ENCODE measurements around the gene IARS2. TPM values are rescaled to one million over a fixed set of nuclear protein-coding genes. Genes with fewer than 3 reads are reported as not detected.

IARS2 gene
- total RNA-seq (50.2 TPM), polyA plus RNA-seq (30.3 TPM)
- long read RNA-seq, donor 1, partial matches to known transcripts, result 0 of 1 reads
- long read RNA-seq, donor 1, other reads (novel, unspliced or antisense), result 0 of 1 reads
- long read RNA-seq, donor 2, transcript IARS2-201 (23 exons, 3,560 nt), result major isoform, 18 of 34 reads
- long read RNA-seq, donor 2, partial matches to known transcripts, result 16 of 34 reads
- long read RNA-seq, donor 2, other reads (novel, unspliced or antisense), result 0 of 34 reads
- long read RNA-seq, donor 3, transcript IARS2-201 (23 exons, 3,560 nt), result major isoform, 7 of 29 reads
- long read RNA-seq, donor 3, partial matches to known transcripts, result 22 of 29 reads
- long read RNA-seq, donor 3, other reads (novel, unspliced or antisense), result 0 of 29 reads
- long read RNA-seq, donor 4, partial matches to known transcripts, result 0 of 3 reads
- long read RNA-seq, donor 4, other reads (novel, unspliced or antisense), result 0 of 3 reads
- long read RNA-seq, donor 5, transcript IARS2-201 (23 exons, 3,560 nt), result major isoform, 12 of 28 reads
- long read RNA-seq, donor 5, partial matches to known transcripts, result 16 of 28 reads
- long read RNA-seq, donor 5, other reads (novel, unspliced or antisense), result 0 of 28 reads
- long read RNA-seq, donor 6, transcript IARS2-201 (23 exons, 3,560 nt), result major isoform, 5 of 20 reads
- long read RNA-seq, donor 6, partial matches to known transcripts, result 14 of 20 reads
- long read RNA-seq, donor 6, other reads (novel, unspliced or antisense), result 0 of 20 reads
- long read RNA-seq, donor 7, transcript IARS2-201 (23 exons, 3,560 nt), result major isoform, 7 of 23 reads
- long read RNA-seq, donor 7, partial matches to known transcripts, result 16 of 23 reads
- long read RNA-seq, donor 7, other reads (novel, unspliced or antisense), result 0 of 23 reads
- long read RNA-seq, donor 8, transcript IARS2-201 (23 exons, 3,560 nt), result major isoform, 8 of 10 reads
- long read RNA-seq, donor 8, partial matches to known transcripts, result 0 of 10 reads
- long read RNA-seq, donor 8, other reads (novel, unspliced or antisense), result 0 of 10 reads
- long read RNA-seq, donor 9, transcript IARS2-201 (23 exons, 3,560 nt), result major isoform, 8 of 15 reads
- long read RNA-seq, donor 9, partial matches to known transcripts, result 7 of 15 reads
- long read RNA-seq, donor 9, other reads (novel, unspliced or antisense), result 0 of 15 reads
- long read RNA-seq, donor 10, partial matches to known transcripts, result 0 of 5 reads
- long read RNA-seq, donor 10, other reads (novel, unspliced or antisense), result 0 of 5 reads

DNA sequence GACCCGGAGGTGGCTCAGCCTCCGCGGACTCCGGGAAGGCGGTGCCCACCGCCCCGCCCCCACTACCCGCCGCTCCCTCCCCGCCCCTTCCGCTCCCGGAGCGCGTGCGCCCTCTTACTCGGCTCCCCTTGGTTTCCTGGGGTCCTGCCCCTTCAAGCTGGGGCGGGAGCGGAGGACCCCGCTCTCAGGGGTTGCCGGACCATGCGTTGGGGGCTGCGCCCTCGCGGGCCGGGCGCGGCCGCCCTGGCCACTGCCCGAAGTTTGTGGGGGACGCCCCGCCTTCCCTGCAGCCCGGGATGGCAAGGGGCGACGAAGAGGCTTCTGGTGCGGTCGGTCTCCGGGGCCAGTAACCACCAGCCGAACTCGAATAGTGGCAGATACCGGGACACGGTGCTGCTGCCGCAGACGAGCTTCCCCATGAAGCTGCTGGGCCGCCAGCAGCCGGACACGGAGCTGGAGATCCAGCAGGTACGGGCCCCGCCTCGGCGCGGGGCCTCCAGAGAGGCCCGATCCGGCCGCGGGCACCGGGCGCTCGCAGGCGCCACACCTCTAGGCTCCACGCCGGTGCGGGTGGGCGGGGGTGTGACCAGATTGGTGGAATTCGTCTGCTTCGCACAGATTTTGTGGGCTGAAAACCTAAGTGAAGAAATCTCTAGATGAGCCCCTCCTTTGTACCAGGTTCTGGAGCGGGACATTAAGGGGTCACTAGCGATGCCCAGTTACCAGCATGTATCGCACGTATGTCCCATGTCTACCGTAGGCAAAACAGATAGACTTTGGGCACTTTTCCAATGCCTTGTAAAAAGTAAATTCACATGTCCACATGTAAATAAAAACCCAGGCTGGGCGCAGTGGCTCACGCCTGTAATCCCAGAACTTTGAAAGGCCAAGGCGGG lies at the start of gene IARS2:
Gene IARS2 (plus strand): TSS at position 117 of the 896 bp plus-strand sequence. CDS start 85 bp downstream, at position 202.
- H3K27me3 ChIP-seq (ENCODE audit: control insufficient read depth in 2 of 2, insufficient read depth in 1 of 2, low read length in 1 of 2), result no peaks in the 10 kb centered on the region
- 3% methylated on average over 73 of the region's 73 CpGs for WGBS
- H3K4me1 ChIP-seq (ENCODE audit: control insufficient read depth in 2 of 2, insufficient read depth in 2 of 2, low read length in 2 of 2), result peaks cover 9 to 15% of the 10 kb centered on the region in 2 donors
- peaks cover 0 to 7% of the 10 kb centered on the region in 2 donors for H3K36me3 ChIP-seq (ENCODE audit: control insufficient read depth in 2 of 2, insufficient read depth in 2 of 2, low read length in 1 of 2)
- peak within 1 kb of the TSS; percentile 66 to 87 for H3K4me3 ChIP-seq (ENCODE audit: low read length in 2 of 2)
- peak; percentile 46 to 91 (median 76) for DNase-seq (ENCODE audit: low read depth in 6 of 9, low spot score in 9 of 9)
- H3K9me3 ChIP-seq (ENCODE audit: control insufficient read depth in 2 of 2, insufficient read depth in 1 of 2, low read length in 1 of 2), result no peaks in the 10 kb centered on the region
- H3K27ac ChIP-seq (ENCODE audit: low read depth in 1 of 2, low read length in 1 of 2), result peak within 1 kb of the TSS; percentile 25 to 51

DNA sequence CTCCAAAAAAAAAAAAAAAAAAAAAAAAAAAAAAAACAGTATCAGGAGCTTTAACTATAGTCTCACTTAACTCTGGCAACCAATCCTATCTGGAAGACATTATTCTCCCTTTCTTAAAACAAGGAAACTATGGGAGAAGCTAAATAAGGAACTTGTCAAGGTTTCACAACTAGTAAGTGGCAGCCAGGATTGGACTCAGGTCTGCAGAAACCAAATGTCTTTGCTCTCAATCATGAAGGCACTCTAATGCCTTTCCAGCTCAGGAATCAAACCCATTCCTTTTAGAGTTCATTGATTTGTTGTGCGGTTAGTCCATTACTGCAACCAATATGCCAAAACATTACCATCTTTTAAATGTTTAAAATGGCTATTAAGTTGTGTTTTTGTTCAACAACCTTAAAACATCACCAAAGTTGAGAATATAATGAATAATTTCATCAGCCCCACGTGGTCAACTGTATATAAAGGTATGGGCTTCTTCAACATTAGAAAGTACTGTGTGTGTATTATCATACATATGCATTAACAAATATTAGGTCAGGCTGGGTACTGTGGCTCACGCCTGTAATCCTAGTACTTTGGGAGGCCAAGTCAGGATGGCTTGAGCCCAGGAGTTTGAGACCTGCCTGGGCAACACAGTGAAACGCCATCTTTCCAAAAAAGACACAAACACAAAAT lies 49.1 kb upstream of the IARS2 start:
- Histone ChIP-seq H3K27me3 (ENCODE audit: control insufficient read depth in 2 of 2, insufficient read depth in 1 of 2, low read length in 1 of 2) (no peaks in the 10 kb centered on the region), H3K4me3 (ENCODE audit: low read length in 2 of 2) (no peak overlapping the region), H3K9me3 (ENCODE audit: control insufficient read depth in 2 of 2, insufficient read depth in 1 of 2, low read length in 1 of 2) (no peaks in the 10 kb centered on the region), H3K27ac (ENCODE audit: low read depth in 1 of 2, low read length in 1 of 2) (no peak overlapping the region), H3K36me3 (ENCODE audit: control insufficient read depth in 2 of 2, insufficient read depth in 2 of 2, low read length in 1 of 2) (peaks cover 1 to 5% of the 10 kb centered on the region in 2 donors), H3K4me1 (ENCODE audit: control insufficient read depth in 2 of 2, insufficient read depth in 2 of 2, low read length in 2 of 2) (peaks cover 0 to 8% of the 10 kb centered on the region in 2 donors)
- DNase-seq (ENCODE audit: low read depth in 6 of 9, low spot score in 9 of 9), result peak in 1 of 9 donors; percentile 4
- 87% methylated on average over 4 of the region's 4 CpGs for WGBS

DNA sequence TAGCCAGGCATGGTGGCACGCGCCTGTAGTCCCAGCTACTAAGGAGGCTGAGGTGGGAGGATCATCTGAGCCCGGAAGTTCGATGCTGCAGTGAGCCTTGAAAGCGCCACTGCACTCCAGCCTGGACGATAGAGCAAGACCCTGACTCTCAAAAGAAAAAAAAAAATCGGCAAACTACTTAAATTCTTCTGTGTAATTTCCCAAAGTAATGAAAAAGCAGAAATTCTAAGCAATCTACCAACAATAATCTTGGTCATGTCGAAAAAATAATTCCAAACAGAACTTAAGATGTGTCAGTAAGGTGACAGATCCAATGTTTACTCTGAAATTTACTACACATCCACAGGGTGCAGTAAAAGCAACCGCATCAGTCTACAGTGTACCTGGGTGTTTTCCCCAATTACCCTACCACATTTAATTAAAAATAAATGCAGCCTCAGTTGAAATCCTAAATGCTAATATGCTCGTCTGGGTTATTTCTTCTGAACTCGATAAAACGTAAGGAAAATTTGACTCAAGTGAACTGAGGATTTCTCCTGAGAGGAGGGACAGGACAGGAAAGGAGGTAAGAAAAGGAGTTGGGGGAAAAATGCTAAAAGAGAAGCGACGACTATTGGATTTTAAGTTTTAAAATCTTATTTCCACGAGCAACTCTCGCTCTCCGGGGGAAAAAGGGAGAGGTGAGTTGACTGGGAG lies 48.4 kb upstream of the IARS2 start:
- H3K27ac ChIP-seq (ENCODE audit: low read depth in 1 of 2, low read length in 1 of 2), result peak overlapping the region; percentile 75 to 79
- no peaks in the 10 kb centered on the region for H3K27me3 ChIP-seq (ENCODE audit: control insufficient read depth in 2 of 2, insufficient read depth in 1 of 2, low read length in 1 of 2)
- H3K4me3 ChIP-seq (ENCODE audit: low read length in 2 of 2), result peak overlapping the region; percentile 66 to 74
- H3K36me3 ChIP-seq (ENCODE audit: control insufficient read depth in 2 of 2, insufficient read depth in 2 of 2, low read length in 1 of 2), result no peaks in the 10 kb centered on the region
- WGBS, result 37% methylated on average over 17 of the region's 17 CpGs
- H3K9me3 ChIP-seq (ENCODE audit: control insufficient read depth in 2 of 2, insufficient read depth in 1 of 2, low read length in 1 of 2), result no peaks in the 10 kb centered on the region
- peak in 5 of 9 donors; percentile 2 to 40 (median 6) for DNase-seq (ENCODE audit: low read depth in 6 of 9, low spot score in 9 of 9)
- peaks cover 0 to 8% of the 10 kb centered on the region in 2 donors for H3K4me1 ChIP-seq (ENCODE audit: control insufficient read depth in 2 of 2, insufficient read depth in 2 of 2, low read length in 2 of 2)

DNA sequence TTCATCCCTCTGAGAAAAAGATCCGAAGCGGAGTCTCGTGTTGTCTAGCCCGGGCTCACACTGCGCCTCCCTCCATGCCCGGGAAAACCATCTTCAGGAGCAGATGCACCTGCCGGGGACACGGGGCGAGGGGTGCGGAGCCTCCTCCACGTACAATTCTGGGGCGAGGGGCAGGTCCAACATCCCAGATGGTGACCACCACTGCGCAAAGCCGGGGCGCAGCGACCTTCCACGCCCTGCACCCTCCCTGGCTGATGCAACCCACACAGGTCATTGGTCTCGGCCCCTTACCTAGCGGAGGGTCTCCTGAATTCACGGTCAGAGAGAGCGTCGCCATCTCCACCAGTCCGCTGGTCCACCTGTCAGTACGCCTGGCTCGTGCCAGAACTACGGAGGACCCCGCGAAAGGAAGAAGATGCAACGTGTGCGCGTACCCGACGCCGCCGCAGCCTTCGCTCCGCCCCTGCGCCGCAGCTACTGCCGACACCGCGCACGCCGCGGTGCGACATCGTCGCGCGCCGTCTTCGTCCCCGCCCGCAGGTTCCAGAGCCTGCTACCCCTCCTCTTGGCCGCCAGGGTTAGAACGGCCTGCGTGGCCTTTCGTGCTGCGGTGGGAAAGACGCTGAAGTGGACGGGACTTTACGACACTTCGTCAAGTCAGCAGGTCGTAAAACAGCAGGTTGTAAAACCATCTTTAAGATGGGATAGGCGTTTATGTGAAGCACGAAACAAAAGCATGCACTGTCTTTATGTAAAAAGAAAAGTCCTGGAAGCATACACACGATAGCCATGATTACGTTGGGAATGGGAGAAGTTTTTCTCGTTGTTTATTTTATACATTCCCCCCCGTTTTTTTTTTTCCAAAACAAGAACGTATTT lies 47.6 kb upstream of the IARS2 start, which contains the start of gene EPRS1:
Gene EPRS1 (minus strand): TSS at position 454 of the 879 bp plus-strand sequence. CDS start 117 bp downstream, at position 337.
- Histone ChIP-seq H3K27ac (ENCODE audit: low read depth in 1 of 2, low read length in 1 of 2) (peak within 1 kb of the TSS; percentile 75 to 79), H3K36me3 (ENCODE audit: control insufficient read depth in 2 of 2, insufficient read depth in 2 of 2, low read length in 1 of 2) (no peaks in the 10 kb centered on the region), H3K9me3 (ENCODE audit: control insufficient read depth in 2 of 2, insufficient read depth in 1 of 2, low read length in 1 of 2) (no peaks in the 10 kb centered on the region), H3K27me3 (ENCODE audit: control insufficient read depth in 2 of 2, insufficient read depth in 1 of 2, low read length in 1 of 2) (no peaks in the 10 kb centered on the region), H3K4me1 (ENCODE audit: control insufficient read depth in 2 of 2, insufficient read depth in 2 of 2, low read length in 2 of 2) (peaks cover 0 to 8% of the 10 kb centered on the region in 2 donors), H3K4me3 (ENCODE audit: low read length in 2 of 2) (peak within 1 kb of the TSS; percentile 66 to 74)
- DNase-seq (ENCODE audit: low read depth in 6 of 9, low spot score in 9 of 9), result peak; percentile 76 to 96 (median 88)
- under 1% methylated on average over 71 of the region's 71 CpGs for WGBS

- no peaks in the 10 kb centered on the region for H3K9me3 ChIP-seq (ENCODE audit: control insufficient read depth in 2 of 2, insufficient read depth in 1 of 2, low read length in 1 of 2)
- DNase-seq (ENCODE audit: low read depth in 6 of 9, low spot score in 9 of 9), result no peak
- H3K4me1 ChIP-seq (ENCODE audit: control insufficient read depth in 2 of 2, insufficient read depth in 2 of 2, low read length in 2 of 2), result no peaks in the 10 kb centered on the region
- 97% methylated on average over 1 of the region's 1 CpG for WGBS
- peaks cover 5 to 19% of the 10 kb centered on the region in 2 donors for H3K36me3 ChIP-seq (ENCODE audit: control insufficient read depth in 2 of 2, insufficient read depth in 2 of 2, low read length in 1 of 2)
- no peaks in the 10 kb centered on the region for H3K27me3 ChIP-seq (ENCODE audit: control insufficient read depth in 2 of 2, insufficient read depth in 1 of 2, low read length in 1 of 2)
- no peak overlapping the region for H3K4me3 ChIP-seq (ENCODE audit: low read length in 2 of 2)
- no peak overlapping the region for H3K27ac ChIP-seq (ENCODE audit: low read depth in 1 of 2, low read length in 1 of 2)
These were observed 37.6 kb upstream of the IARS2 start for GRCh38 chr1:220056374-220056773.

DNA sequence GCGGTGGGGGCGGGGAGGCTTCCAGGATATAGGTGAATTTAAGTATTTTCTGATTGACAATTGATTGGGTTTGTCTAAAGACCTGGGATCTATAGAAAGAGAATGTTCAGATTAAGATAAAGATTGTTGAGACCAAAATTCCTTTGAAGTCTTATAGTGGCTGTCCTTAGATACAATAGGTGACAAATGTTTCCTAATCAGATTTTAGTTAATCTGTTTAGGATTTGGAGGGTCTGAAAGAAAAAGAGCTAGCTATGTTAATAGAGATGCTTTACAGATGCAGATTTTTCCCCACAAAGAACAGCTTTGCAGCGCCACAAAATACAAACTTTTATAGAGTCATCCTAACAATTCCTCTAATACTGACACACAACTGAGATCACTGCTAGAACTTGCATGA lies 33.1 kb upstream of the IARS2 start:
- Histone ChIP-seq H3K4me1 (ENCODE audit: control insufficient read depth in 2 of 2, insufficient read depth in 2 of 2, low read length in 2 of 2) (no peaks in the 10 kb centered on the region), H3K4me3 (ENCODE audit: low read length in 2 of 2) (no peak overlapping the region), H3K27ac (ENCODE audit: low read depth in 1 of 2, low read length in 1 of 2) (no peak overlapping the region), H3K27me3 (ENCODE audit: control insufficient read depth in 2 of 2, insufficient read depth in 1 of 2, low read length in 1 of 2) (no peaks in the 10 kb centered on the region), H3K36me3 (ENCODE audit: control insufficient read depth in 2 of 2, insufficient read depth in 2 of 2, low read length in 1 of 2) (peaks cover 14 to 35% of the 10 kb centered on the region in 2 donors), H3K9me3 (ENCODE audit: control insufficient read depth in 2 of 2, insufficient read depth in 1 of 2, low read length in 1 of 2) (no peaks in the 10 kb centered on the region)
- 97% methylated on average over 3 of the region's 3 CpGs for WGBS
- no peak for DNase-seq (ENCODE audit: low read depth in 6 of 9, low spot score in 9 of 9)

GRCh38 chr1:220062629-220063028 lies 31.3 kb upstream of the IARS2 start:
- H3K27me3 ChIP-seq (ENCODE audit: control insufficient read depth in 2 of 2, insufficient read depth in 1 of 2, low read length in 1 of 2), result no peaks in the 10 kb centered on the region
- H3K4me3 ChIP-seq (ENCODE audit: low read length in 2 of 2), result no peak overlapping the region
- WGBS, result over 99% methylated on average over 6 of the region's 6 CpGs
- H3K36me3 ChIP-seq (ENCODE audit: control insufficient read depth in 2 of 2, insufficient read depth in 2 of 2, low read length in 1 of 2), result peaks cover 17 to 39% of the 10 kb centered on the region in 2 donors
- DNase-seq (ENCODE audit: low read depth in 6 of 9, low spot score in 9 of 9), result no peak
- H3K27ac ChIP-seq (ENCODE audit: low read depth in 1 of 2, low read length in 1 of 2), result no peak overlapping the region
- no peaks in the 10 kb centered on the region for H3K4me1 ChIP-seq (ENCODE audit: control insufficient read depth in 2 of 2, insufficient read depth in 2 of 2, low read length in 2 of 2)
- H3K9me3 ChIP-seq (ENCODE audit: control insufficient read depth in 2 of 2, insufficient read depth in 1 of 2, low read length in 1 of 2), result no peaks in the 10 kb centered on the region

Data from thymus (tissue), 14 donors.